GM06990 (cell line): ENCODE measurements around the gene CEBPA.

Experiments used
- DNase-seq: peaks from one replicate; pipeline ENCODE4 v3.0.0-alpha.2; 2011; ENCODE audit not compliant: insufficient read length; ENCODE audit errors: extremely low read depth
- H3K27me3 ChIP-seq: replicated peaks from 2 replicates; pipeline ENCODE4 v1.6.0; 2011; ENCODE audit warnings: low read length; ENCODE audit not compliant: control insufficient read depth, insufficient read depth
- H3K36me3 ChIP-seq: 2 replicates; pipeline ENCODE4 v1.5.1; 2011; ENCODE audit warnings: low read length; ENCODE audit not compliant: control insufficient read depth, insufficient read depth
- H3K4me3 ChIP-seq: replicated peaks from 2 replicates; pipeline ENCODE4 v1.5.1; 2011; ENCODE audit warnings: low read depth, mild to moderate bottlenecking, control low read depth, low read length
- CTCF ChIP-seq: IDR thresholded peaks from 2 replicates; pipeline ENCODE4 v1.5.1; 2011; ENCODE audit warnings: low read length, control low read depth, mild to moderate bottlenecking, inconsistent platforms; ENCODE audit not compliant: insufficient read depth, poor library complexity, severe bottlenecking

Gene CEBPA

GRCh38 chr19:33346665-33347064 is 44.3 kb upstream of the CEBPA start:
- DNase-seq: no peak
- no peaks in the 10 kb centered on the region; the same call in 1 of the 2 replicates for H3K27me3 ChIP-seq
- no peak overlapping the region for H3K4me3 ChIP-seq
- no peaks in the 10 kb centered on the region for H3K36me3 ChIP-seq
- TF ChIP-seq CTCF: no peak

- Histone ChIP-seq H3K27me3 (no peaks in the 10 kb centered on the region; the same call in 1 of the 2 replicates), H3K36me3 (no peaks in the 10 kb centered on the region), H3K4me3 (no peak overlapping the region)
- no peak for DNase-seq
- TF ChIP-seq CTCF: no peak
Observed at GRCh38 chr19:33345163-33345562, 42.8 kb upstream of the CEBPA start.

GRCh38 chr19:33344573-33344925 is 42.2 kb upstream of the CEBPA start:
- no peak for DNase-seq
- no peak for TF ChIP-seq CTCF

GRCh38 chr19:33343859-33344572 is 41.7 kb upstream of the CEBPA start:
- H3K27me3 ChIP-seq: no peaks in the 10 kb centered on the region; the same call in 1 of the 2 replicates
- DNase-seq: no peak

More at GRCh38 chr19:33344573-33344925, 42.2 kb upstream of the CEBPA start:
- no peaks in the 10 kb centered on the region; the same call in 1 of the 2 replicates for H3K27me3 ChIP-seq
- no peaks in the 10 kb centered on the region for H3K36me3 ChIP-seq
- no peak overlapping the region for H3K4me3 ChIP-seq

GRCh38 chr19:33343301-33343700 is 41.0 kb upstream of the CEBPA start:
- Histone ChIP-seq H3K27me3 (no peaks in the 10 kb centered on the region; the same call in 1 of the 2 replicates), H3K4me3 (no peak overlapping the region), H3K36me3 (no peaks in the 10 kb centered on the region)
- no peak for DNase-seq
- TF ChIP-seq CTCF: no peak

More at GRCh38 chr19:33343859-33344572, 41.7 kb upstream of the CEBPA start:
- TF ChIP-seq CTCF: no peak
- no peaks in the 10 kb centered on the region for H3K36me3 ChIP-seq
- no peak overlapping the region for H3K4me3 ChIP-seq
